DOHH2 (cell line): ENCODE data around the gene PF4V1.

Experiments used
- H3F3A ChIP-seq: fragments of 200-600 bp; sonication (generic), shearing (Covaris generic); 2 replicates; pipeline ENCODE4 v1.6.0; 2016; ENCODE audit warnings: antibody characterized with exemption, mild to moderate bottlenecking; ENCODE audit not compliant: control insufficient read depth, insufficient read depth
- H3K27ac ChIP-seq: fragments of 200-600 bp; sonication (generic); 2 replicates; pipeline ENCODE4 v1.5.1; 2014; ENCODE audit warnings: low read depth, mild to moderate bottlenecking, low read length, moderate library complexity
- H3K27me3 ChIP-seq: fragments of 200-600 bp; sonication (generic); 2 replicates; pipeline ENCODE4 v1.6.1; 2014; ENCODE audit warnings: mild to moderate bottlenecking, low read length, mixed read lengths; ENCODE audit not compliant: control insufficient read depth
- H3K36me3 ChIP-seq: fragments of 200-600 bp; sonication (generic); 2 replicates; pipeline ENCODE4 v1.6.1; 2014; ENCODE audit warnings: mild to moderate bottlenecking, low read length, moderate library complexity, mixed read lengths; ENCODE audit not compliant: control insufficient read depth
- H3K4me1 ChIP-seq: fragments of 200-600 bp; sonication (generic); 2 replicates; pipeline ENCODE4 v1.6.1; 2014; ENCODE audit warnings: mild to moderate bottlenecking, low read length, mixed read lengths; ENCODE audit not compliant: control insufficient read depth
- H3K4me2 ChIP-seq: fragments of 200-600 bp; sonication (generic); 2 replicates; pipeline ENCODE4 v1.6.0; 2014; ENCODE audit warnings: mild to moderate bottlenecking, low read length, moderate library complexity
- H3K4me3 ChIP-seq: fragments of 200-600 bp; sonication (generic); 2 replicates; pipeline ENCODE4 v1.5.1; 2014; ENCODE audit warnings: mild to moderate bottlenecking, low read length, mixed read lengths
- H3K79me2 ChIP-seq: fragments of 200-600 bp; sonication (generic); 2 replicates; pipeline ENCODE4 v1.6.1; 2014; ENCODE audit warnings: mild to moderate bottlenecking, low read length, mixed read lengths; ENCODE audit not compliant: control insufficient read depth
- H3K9me2 ChIP-seq: fragments of 200-600 bp; sonication (generic); replicated peaks from 2 replicates; pipeline ENCODE4 v1.6.1; 2014; ENCODE audit warnings: mild to moderate bottlenecking, low read length, mixed read lengths; ENCODE audit not compliant: control insufficient read depth
- H3K9me3 ChIP-seq: fragments of 200-600 bp; sonication (generic); 2 replicates; pipeline ENCODE4 v1.6.1; 2014; ENCODE audit warnings: antibody characterized with exemption, low read length, mixed read lengths; ENCODE audit not compliant: control insufficient read depth, insufficient read depth
- H4K20me1 ChIP-seq: fragments of 200-600 bp; sonication (generic); 2 replicates; pipeline ENCODE4 v1.6.0; 2014; ENCODE audit warnings: low read depth, mild to moderate bottlenecking, antibody characterized with exemption, low read length, moderate library complexity; ENCODE audit not compliant: control insufficient read depth, insufficient read depth
- EZH2phosphoT487 ChIP-seq: fragments of 200-600 bp; sonication (generic); IDR thresholded peaks from 2 replicates; pipeline ENCODE4 v1.6.1; 2017; ENCODE audit warnings: borderline replicate concordance, mild to moderate bottlenecking, antibody characterized with exemption, low read length, moderate library complexity, mixed read lengths
- TF ChIP-seq, protein P1 (sequence below): fragments of 200-600 bp; sonication (generic); IDR thresholded peaks from one replicate; pipeline ENCODE4 v1.5.1; 2014; ENCODE audit warnings: antibody characterized with exemption, mild to moderate bottlenecking, low read depth, low read length; ENCODE audit not compliant: poor library complexity, severe bottlenecking

PF4V1 gene

DNA sequence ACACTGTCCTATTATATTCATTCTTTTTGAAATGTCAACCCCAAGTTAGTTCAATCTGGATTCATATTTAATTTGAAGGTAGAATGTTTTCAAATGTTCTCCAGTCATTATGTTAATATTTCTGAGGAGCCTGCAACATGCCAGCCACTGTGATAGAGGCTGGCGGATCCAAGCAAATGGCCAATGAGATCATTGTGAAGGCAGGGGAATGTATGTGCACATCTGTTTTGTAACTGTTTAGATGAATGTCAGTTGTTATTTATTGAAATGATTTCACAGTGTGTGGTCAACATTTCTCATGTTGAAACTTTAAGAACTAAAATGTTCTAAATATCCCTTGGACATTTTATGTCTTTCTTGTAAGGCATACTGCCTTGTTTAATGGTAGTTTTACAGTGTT lies 17.7 kb downstream of the PF4V1 start:
- no peaks in the 10 kb centered on the region for H3K4me1 ChIP-seq
- H3K36me3 ChIP-seq, result no peaks in the 10 kb centered on the region
- no peaks in the 10 kb centered on the region for H3K79me2 ChIP-seq
- no peak overlapping the region for H3K4me2 ChIP-seq
- no peak overlapping the region for H3K27ac ChIP-seq
- H3K27me3 ChIP-seq, result no peaks in the 10 kb centered on the region
- no peaks in the 10 kb centered on the region for H3F3A ChIP-seq
- TF ChIP-seq EZH2phosphoT487, result no peak
- TF ChIP-seq, protein P1, sequence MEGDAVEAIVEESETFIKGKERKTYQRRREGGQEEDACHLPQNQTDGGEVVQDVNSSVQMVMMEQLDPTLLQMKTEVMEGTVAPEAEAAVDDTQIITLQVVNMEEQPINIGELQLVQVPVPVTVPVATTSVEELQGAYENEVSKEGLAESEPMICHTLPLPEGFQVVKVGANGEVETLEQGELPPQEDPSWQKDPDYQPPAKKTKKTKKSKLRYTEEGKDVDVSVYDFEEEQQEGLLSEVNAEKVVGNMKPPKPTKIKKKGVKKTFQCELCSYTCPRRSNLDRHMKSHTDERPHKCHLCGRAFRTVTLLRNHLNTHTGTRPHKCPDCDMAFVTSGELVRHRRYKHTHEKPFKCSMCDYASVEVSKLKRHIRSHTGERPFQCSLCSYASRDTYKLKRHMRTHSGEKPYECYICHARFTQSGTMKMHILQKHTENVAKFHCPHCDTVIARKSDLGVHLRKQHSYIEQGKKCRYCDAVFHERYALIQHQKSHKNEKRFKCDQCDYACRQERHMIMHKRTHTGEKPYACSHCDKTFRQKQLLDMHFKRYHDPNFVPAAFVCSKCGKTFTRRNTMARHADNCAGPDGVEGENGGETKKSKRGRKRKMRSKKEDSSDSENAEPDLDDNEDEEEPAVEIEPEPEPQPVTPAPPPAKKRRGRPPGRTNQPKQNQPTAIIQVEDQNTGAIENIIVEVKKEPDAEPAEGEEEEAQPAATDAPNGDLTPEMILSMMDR, result no peak
- H4K20me1 ChIP-seq, result no peaks in the 10 kb centered on the region
- H3K9me2 ChIP-seq, result no peaks in the 10 kb centered on the region
- H3K9me3 ChIP-seq, result no peaks in the 10 kb centered on the region
- H3K4me3 ChIP-seq, result no peak overlapping the region

DNA sequence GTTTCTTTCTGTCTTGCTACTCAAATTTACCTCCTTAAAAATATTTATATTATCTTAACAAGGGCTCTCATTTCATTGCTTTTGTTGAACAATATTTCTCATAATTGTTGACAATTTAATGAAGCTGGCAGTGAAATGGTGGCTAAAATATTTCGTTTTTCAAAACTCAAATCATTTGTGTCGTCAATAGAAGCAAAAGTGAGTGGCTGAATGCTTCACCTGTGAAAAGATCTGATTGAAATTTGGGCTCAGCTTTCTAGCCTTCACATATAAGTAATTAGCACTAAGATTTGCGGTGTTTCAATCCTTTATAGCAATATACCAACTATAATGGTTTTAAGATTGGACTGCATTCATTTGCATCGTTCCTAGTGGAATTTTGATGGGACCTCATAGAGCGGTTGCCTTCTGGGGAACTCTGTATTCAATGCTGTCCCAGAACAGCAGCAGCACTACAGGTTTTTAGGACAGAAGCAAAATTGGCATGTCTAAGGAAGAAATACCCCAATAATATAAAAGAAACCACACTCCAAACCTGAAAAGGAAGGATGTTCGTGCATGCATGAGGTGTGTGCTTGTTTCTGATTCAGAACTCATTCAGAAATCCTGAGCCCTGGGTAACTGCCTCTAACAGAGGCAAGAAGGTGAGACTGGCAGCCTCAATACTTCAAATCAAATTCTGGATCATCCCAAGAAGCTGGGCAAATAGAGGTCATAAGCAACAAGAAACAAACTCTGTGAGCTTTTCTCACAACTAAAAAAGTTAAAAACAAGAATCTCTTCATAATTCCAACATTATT lies 18.6 kb downstream of the PF4V1 start:
- Histone ChIP-seq H3K4me1 (no peaks in the 10 kb centered on the region), H3K27me3 (no peaks in the 10 kb centered on the region), H3K79me2 (no peaks in the 10 kb centered on the region), H3K9me2 (no peaks in the 10 kb centered on the region), H3K9me3 (no peaks in the 10 kb centered on the region), H4K20me1 (no peaks in the 10 kb centered on the region), H3K36me3 (no peaks in the 10 kb centered on the region), H3K4me3 (no peak overlapping the region), H3F3A (no peaks in the 10 kb centered on the region), H3K27ac (no peak overlapping the region), H3K4me2 (no peak overlapping the region)
- TF ChIP-seq, protein P1, result no peak
- no peak for TF ChIP-seq EZH2phosphoT487

DNA sequence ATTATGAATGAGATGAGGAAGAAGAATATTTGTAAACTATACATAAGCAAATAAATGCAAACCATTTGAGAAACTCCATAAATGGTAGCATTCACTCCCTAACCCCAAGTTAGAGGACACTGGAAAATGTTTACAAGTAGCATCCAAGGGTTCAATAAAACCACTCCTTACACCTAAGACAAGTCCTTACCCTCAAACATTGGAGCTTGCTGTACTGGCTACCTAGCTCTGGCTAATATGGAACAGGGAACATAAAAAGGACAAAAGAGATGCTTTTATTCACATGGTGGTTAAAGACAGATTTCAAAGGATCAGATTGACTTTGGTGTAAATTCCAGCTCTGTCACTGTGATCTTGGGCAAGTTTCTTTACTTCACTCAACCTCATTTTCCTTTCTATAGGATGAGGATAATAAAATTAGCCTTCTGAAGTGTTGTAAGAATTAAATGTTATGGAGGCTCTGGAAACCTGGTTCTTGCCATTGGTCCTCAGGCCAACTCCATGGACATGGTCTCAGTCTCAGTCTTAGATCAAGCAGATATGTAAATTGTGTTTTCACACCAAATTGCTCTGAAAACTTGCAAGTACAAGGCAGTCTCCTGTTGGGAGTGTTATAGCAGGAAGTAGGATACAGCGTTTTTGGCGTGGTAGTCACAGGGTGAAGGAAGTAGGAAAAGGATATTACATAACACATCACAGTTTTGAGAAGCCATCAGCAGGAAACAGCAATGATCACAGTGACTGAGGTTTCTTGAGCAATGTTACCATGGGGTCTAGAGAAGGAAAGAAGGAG lies 19.4 kb downstream of the PF4V1 start:
- H3K4me3 ChIP-seq, result no peak overlapping the region
- no peaks in the 10 kb centered on the region for H3K9me3 ChIP-seq
- no peak overlapping the region for H3K27ac ChIP-seq
- TF ChIP-seq EZH2phosphoT487, result no peak
- TF ChIP-seq, protein P1, result no peak
- no peaks in the 10 kb centered on the region for H3K27me3 ChIP-seq
- no peaks in the 10 kb centered on the region for H3K79me2 ChIP-seq
- no peak overlapping the region for H3K4me2 ChIP-seq
- no peaks in the 10 kb centered on the region for H3K4me1 ChIP-seq
- no peaks in the 10 kb centered on the region for H3K36me3 ChIP-seq
- H3K9me2 ChIP-seq, result no peaks in the 10 kb centered on the region
- H3F3A ChIP-seq, result no peaks in the 10 kb centered on the region
- no peaks in the 10 kb centered on the region for H4K20me1 ChIP-seq
